ENCODE data around the gene ZMYND8. TPM values are rescaled to one million over a fixed set of nuclear protein-coding genes. Genes with fewer than 3 reads are reported as not detected.

ZMYND8 gene
- total and polyA plus RNA-seq, 2 of the 8 experiments (the other 6 are each of a cell fraction or from before 2014, with no cell fraction given), result 50.5 to 163 TPM

DNA sequence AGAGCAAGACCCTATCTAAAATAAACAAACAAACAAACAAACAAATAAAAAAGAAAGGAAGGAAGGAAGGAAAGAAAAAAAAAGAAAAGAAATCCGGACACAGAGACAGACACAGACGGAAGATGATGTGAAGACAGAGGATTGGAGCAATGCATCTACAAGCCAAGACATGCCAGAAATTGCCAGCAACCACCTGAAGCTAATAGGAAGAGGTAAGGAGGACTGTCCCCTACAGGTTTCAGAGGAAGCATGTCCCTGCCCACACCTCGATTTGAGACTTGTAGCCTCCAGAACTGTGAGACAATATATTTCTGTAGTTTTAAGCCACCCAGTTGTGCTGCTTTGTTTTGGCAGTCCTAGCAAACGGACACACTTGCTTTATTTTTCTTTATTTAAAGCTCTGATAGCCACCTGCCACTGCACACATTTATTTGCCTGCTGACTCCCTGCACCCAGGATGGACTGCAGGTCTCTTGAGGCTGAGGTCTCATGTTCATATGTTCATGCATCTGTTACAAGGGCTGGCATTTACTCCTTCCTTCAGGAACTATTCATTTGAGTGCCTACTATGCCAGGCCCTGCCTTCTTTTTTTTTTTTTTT, 20.7 kb upstream of the ZMYND8 start:
- H4K91ac ChIP-seq (replicated peaks; ENCODE audit: insufficient read length, low read length), result peak overlapping the region; percentile 93
- H4K20me1 ChIP-seq (replicated peaks in 1 of 2; ENCODE audit: control insufficient read depth in 1 of 2, insufficient read depth in 2 of 2, low read length in 2 of 2), result no peaks in the 10 kb centered on the region
- peak overlapping the region; percentile 1; the same call in 1 of the 2 replicates for H2AFZ ChIP-seq (ENCODE audit: low read length)
- H3K23me2 ChIP-seq (ENCODE audit: low read depth, low read length), result no peaks in the 10 kb centered on the region; the same call in 1 of the 2 replicates
- no peak overlapping the region; the same call in 1 of the 2 replicates for H2AK5ac ChIP-seq (ENCODE audit: low read depth, low read length)
- no peak overlapping the region for H4K8ac ChIP-seq (ENCODE audit: extremely low read depth, insufficient read depth, low read length)
- H3K18ac ChIP-seq (ENCODE audit: extremely low read depth, low read length), result peak overlapping the region; percentile 83
- H3K9ac ChIP-seq (replicated peaks in 1 of 4; ENCODE audit: extremely low read depth in 1 of 4, low read depth in 3 of 4, low read length in 3 of 4), result no peak overlapping the region
- H2BK20ac ChIP-seq (ENCODE audit: low read length), result peak overlapping the region; percentile 98; the same call in 1 of the 2 replicates
- H3K4me1 ChIP-seq (replicated peaks in 1 of 4; ENCODE audit: control insufficient read depth in 3 of 4, insufficient read depth in 4 of 4, low read length in 3 of 4), result peaks cover 2 to 8% (median 6%) of the 10 kb centered on the region in 4 experiments; a peak in 5 of 7 replicates
- H3K4ac ChIP-seq (replicated peaks; ENCODE audit: insufficient read length, low read depth, low read length), result peak overlapping the region; percentile 60
- no peaks in the 10 kb centered on the region; a peak in 1 of 4 replicates for H3K79me2 ChIP-seq (ENCODE audit: control insufficient read depth in 1 of 2, insufficient read depth in 2 of 2, low read length in 2 of 2)
- whole genome bisulfite sequencing, 2 experiments (ENCODE audit: extremely low coverage in 1 of 2, insufficient coverage in 1 of 2, insufficient read length in 1 of 2, insufficient replicate concordance in 2 of 2, low coverage in 1 of 2, low lambda C conversion rate in 2 of 2, missing lambda C conversion rate in 1 of 2), result 88% methylated on average over 4 of the region's 4 CpGs; no CpG with 5 or more reads in 1 of the 2 experiments
- peak overlapping the region; percentile 46 for H2BK5ac ChIP-seq (ENCODE audit: low read depth, low read length)
- ChIA-PET CTCF (ENCODE audit: partially characterized antibody) (interaction anchor here (0.6 to 1.4 kb wide), 6 partner anchors 15 to 389 kb away, joined by 3 to 4 read pairs (median 3); no protein-coding TSS in a partner anchor), POLR2A (ENCODE audit: partially characterized antibody) (interaction anchor here (0.7 to 1.7 kb wide), 6 partner anchors 8 to 169 kb away, joined by 3 to 6 read pairs (median 4); no protein-coding TSS in a partner anchor)
- H2BK15ac ChIP-seq (ENCODE audit: low read length), result 0 out of 2 replicates have a peak overlapping the region, but pooled peaks have one; percentile 46
- peak overlapping the region; percentile 99 for H2BK120ac ChIP-seq (replicated peaks; ENCODE audit: low read depth, low read length)
- no peaks in the 10 kb centered on the region; a peak in 2 of 8 replicates for H3K36me3 ChIP-seq (ENCODE audit: control insufficient read depth in 2 of 4, insufficient read depth in 4 of 4, low read length in 3 of 4)
- DNase-seq (ENCODE audit: low read depth in 1 of 2, low spot score in 2 of 2) (no peak), FAIRE-seq (no peak)
- peak overlapping the region; percentile 94 for H2BK12ac ChIP-seq (ENCODE audit: low read depth, low read length)
- H3K23ac ChIP-seq (ENCODE audit: insufficient read length), result no peak overlapping the region
- H3K27me3 ChIP-seq (replicated peaks in 1 of 4; ENCODE audit: control insufficient read depth in 3 of 4, extremely low read depth in 1 of 4, insufficient read depth in 3 of 4, low read length in 3 of 4), result no peaks in the 10 kb centered on the region
- H3K4me2 ChIP-seq (ENCODE audit: insufficient read depth in 1 of 2, low read depth in 2 of 2, low read length in 2 of 2), result no peak overlapping the region
- H3K79me1 ChIP-seq (ENCODE audit: low read depth, low read length), result no peaks in the 10 kb centered on the region
- no peak overlapping the region for H3K4me3 ChIP-seq (ENCODE audit: extremely low read depth in 1 of 4, insufficient read depth in 2 of 4, low read depth in 3 of 4, low read length in 4 of 4)
- H3K14ac ChIP-seq (ENCODE audit: insufficient read length), result no peak overlapping the region
- no peak overlapping the region for H3K27ac ChIP-seq (ENCODE audit: low read depth, low read length)
- H3K9me3 ChIP-seq (ENCODE audit: insufficient read depth in 2 of 2, low read depth in 1 of 2, low read length in 1 of 2), result no peaks in the 10 kb centered on the region
- H4K5ac ChIP-seq (ENCODE audit: insufficient read length, low read depth, low read length), result no peak overlapping the region
- H3K56ac ChIP-seq (replicated peaks; ENCODE audit: insufficient read length, low read depth, low read length), result no peak overlapping the region
- TF ChIP-seq ATF3 (IDR thresholded peaks at IDR 0.05; ENCODE audit: insufficient read depth, low read depth, low read length) (no peak), ASH2L (IDR thresholded peaks at IDR 0.05; ENCODE audit: low read length) (no peak), CBX8 (IDR thresholded peaks at IDR 0.05; ENCODE audit: borderline replicate concordance, low read depth, low read length) (no peak), SP1 (IDR thresholded peaks at IDR 0.05; ENCODE audit: low read depth, low read length) (no peak), TCF12 (IDR thresholded peaks at IDR 0.05; ENCODE audit: low read depth, low read length) (no peak), POLR2AphosphoS5 (IDR thresholded peaks at IDR 0.05; ENCODE audit: low read depth, low read length) (no peak), GABPA (IDR thresholded peaks at IDR 0.05; ENCODE audit: borderline replicate concordance, insufficient read depth, low read length) (no peak), RAD21 (IDR thresholded peaks at IDR 0.05 in 1 of 2, conservative IDR thresholded peaks at IDR 0.05 in 1 of 2; ENCODE audit: low read depth in 2 of 2, low read length in 2 of 2) (peak; percentile 32 to 50), CHD2 (IDR thresholded peaks at IDR 0.05; ENCODE audit: low read length) (no peak), CREB1 (IDR thresholded peaks at IDR 0.05) (no peak), NRF1 (IDR thresholded peaks at IDR 0.05; ENCODE audit: low read depth, low read length) (no peak), MAFK (IDR thresholded peaks at IDR 0.05; ENCODE audit: low read depth, low read length) (no peak), TBP (IDR thresholded peaks at IDR 0.05; ENCODE audit: low read depth, low read length) (no peak)

Data from H1 (cell line).